SK-N-MC (cell line): ENCODE data around the gene TFAP2B.

ENCODE experiments used
- DNase-seq: peaks from one replicate; pipeline ENCODE4 v3.0.0-alpha.2; 2011; ENCODE audit warnings: low read depth, low spot score
- H3K27ac ChIP-seq: fragments of 200-600 bp; sonication (generic); 2 replicates; pipeline ENCODE4 v1.5.1; 2016; ENCODE audit warnings: mixed run types
- H3K36me3 ChIP-seq: fragments of 200-600 bp; sonication (generic); 2 replicates; pipeline ENCODE4 v1.6.1; 2017; ENCODE audit warnings: antibody characterized with exemption, low read length, mixed read lengths; ENCODE audit not compliant: insufficient read depth
- H3K4me3 ChIP-seq: fragments of 200-600 bp; sonication (generic); 2 replicates; pipeline ENCODE4 v1.5.1; 2016
- H3K9ac ChIP-seq: fragments of 200-600 bp; sonication (generic); 2 replicates; pipeline ENCODE4 v1.8.0; 2017; ENCODE audit warnings: mixed run types, mixed read lengths; ENCODE audit not compliant: insufficient read length
- H3K9me3 ChIP-seq: fragments of 200-600 bp; sonication (generic); 2 replicates; pipeline ENCODE4 v1.6.1; 2017; ENCODE audit warnings: low read depth, mild to moderate bottlenecking, antibody characterized with exemption, low read length, moderate library complexity, mixed read lengths
- EZH2 ChIP-seq: fragments of 200-600 bp; sonication (generic); IDR thresholded peaks from one replicate; pipeline ENCODE4 v1.6.1; 2017; ENCODE audit warnings: antibody characterized with exemption
- FOXP2 ChIP-seq: optimal IDR thresholded peaks from 2 replicates; pipeline ENCODE3; 2011; ENCODE audit warnings: mild to moderate bottlenecking, moderate library complexity; ENCODE audit not compliant: insufficient read depth; ENCODE audit errors: extremely low read length, control extremely low read depth
- POLR2AphosphoS5 ChIP-seq: IDR thresholded peaks from 2 replicates; pipeline ENCODE4 v1.6.1; 2012; ENCODE audit warnings: mild to moderate bottlenecking, low read depth, low read length, borderline replicate concordance

Gene TFAP2B

GRCh38 chr6:50815436-50816114, 3.1 kb upstream of the TFAP2B start:
- H3K9ac ChIP-seq = peak overlapping the region; percentile 100
- peak overlapping the region; percentile 97 for H3K4me3 ChIP-seq
- H3K27ac ChIP-seq = peak overlapping the region; percentile 98
- H3K9me3 ChIP-seq = no peaks in the 10 kb centered on the region
- TF ChIP-seq FOXP2 (no peak), POLR2AphosphoS5 (no peak; the same call in 1 of the 2 replicates), EZH2 (no peak)
- no peak for DNase-seq
- peaks cover 14% of the 10 kb centered on the region for H3K36me3 ChIP-seq

- Histone ChIP-seq H3K9me3 (no peaks in the 10 kb centered on the region), H3K9ac (peak overlapping the region; percentile 100), H3K36me3 (peaks cover 20% of the 10 kb centered on the region), H3K4me3 (peak overlapping the region; percentile 97), H3K27ac (peak overlapping the region; percentile 98)
- peak; percentile 97 for DNase-seq
- TF ChIP-seq EZH2 (no peak), POLR2AphosphoS5 (peak; percentile 65), FOXP2 (no peak)
Measured at GRCh38 chr6:50816115-50816675, 2.5 kb upstream of the TFAP2B start.

GRCh38 chr6:50816947-50817645, 1.6 kb upstream of the TFAP2B start:
- no peak for DNase-seq
- TF ChIP-seq POLR2AphosphoS5 = peak; percentile 61
- TF ChIP-seq FOXP2 = no peak
- Histone ChIP-seq H3K36me3 (peaks cover 28% of the 10 kb centered on the region), H3K27ac (peak overlapping the region; percentile 98), H3K9ac (peak overlapping the region; percentile 100), H3K9me3 (no peaks in the 10 kb centered on the region), H3K4me3 (peak overlapping the region; percentile 97)

- TF ChIP-seq EZH2 = no peak
- TF ChIP-seq POLR2AphosphoS5 = no peak
- no peak for TF ChIP-seq FOXP2
- H3K27ac ChIP-seq = peak overlapping the region; percentile 98
Measured at GRCh38 chr6:50817646-50817950, 1.1 kb upstream of the TFAP2B start.

GRCh38 chr6:50818020-50818419, 651 bp upstream of the TFAP2B start:
- H3K36me3 ChIP-seq = peaks cover 37% of the 10 kb centered on the region
- peak overlapping the region; percentile 100 for H3K9ac ChIP-seq
- TF ChIP-seq POLR2AphosphoS5 = no peak
- TF ChIP-seq EZH2 = no peak
- TF ChIP-seq FOXP2 = no peak
- H3K27ac ChIP-seq = peak overlapping the region; percentile 98
- no peak for DNase-seq
- peak overlapping the region; percentile 97 for H3K4me3 ChIP-seq
- H3K9me3 ChIP-seq = no peaks in the 10 kb centered on the region

More at GRCh38 chr6:50817646-50817950, 1.1 kb upstream of the TFAP2B start:
- no peak for DNase-seq
- Histone ChIP-seq H3K36me3 (peaks cover 33% of the 10 kb centered on the region), H3K9ac (peak overlapping the region; percentile 100), H3K4me3 (peak overlapping the region; percentile 97), H3K9me3 (no peaks in the 10 kb centered on the region)

- no peak for TF ChIP-seq EZH2
- TF ChIP-seq POLR2AphosphoS5 = no peak; the same call in 1 of the 2 replicates
- Histone ChIP-seq H3K36me3 (peaks cover 52% of the 10 kb centered on the region), H3K4me3 (peak overlapping the region; percentile 97), H3K9ac (peak overlapping the region; percentile 100), H3K27ac (peak overlapping the region; percentile 98), H3K9me3 (no peaks in the 10 kb centered on the region)
- DNase-seq = no peak
Measured at GRCh38 chr6:50819466-50819903, 814 bp downstream of the TFAP2B start.

- no peak for DNase-seq
- Histone ChIP-seq H3K9ac (peak overlapping the region; percentile 100), H3K36me3 (peaks cover 59% of the 10 kb centered on the region), H3K27ac (peak overlapping the region; percentile 98), H3K4me3 (peak overlapping the region; percentile 97), H3K9me3 (no peaks in the 10 kb centered on the region)
- TF ChIP-seq POLR2AphosphoS5 = peak; percentile 17
- TF ChIP-seq FOXP2 = no peak
Measured at GRCh38 chr6:50819904-50820868, 1.5 kb downstream of the TFAP2B start.

- peak overlapping the region; percentile 97 for H3K4me3 ChIP-seq
- H3K36me3 ChIP-seq = peaks cover 66% of the 10 kb centered on the region
- TF ChIP-seq EZH2 (no peak), FOXP2 (no peak), POLR2AphosphoS5 (no peak)
- peak overlapping the region; percentile 100 for H3K9ac ChIP-seq
- H3K9me3 ChIP-seq = no peaks in the 10 kb centered on the region
- H3K27ac ChIP-seq = peak overlapping the region; percentile 98
- DNase-seq = no peak
Measured at GRCh38 chr6:50820869-50821264, 2.2 kb downstream of the TFAP2B start.
